Panc1 (cell line): ENCODE results near the gene PARM1. TPM values are rescaled to one million over a fixed set of nuclear protein-coding genes. Genes with fewer than 3 reads are reported as not detected.

Experiments used
- ATAC-seq: fragments of 200-7000 bp; cut with Tn5 transposase; 2 replicates; pipeline ENCODE4 v1.9.1; 2020; ENCODE audit warnings: mild to moderate bottlenecking, moderate library complexity
- BruUV-seq: library from RNA; stranded (reverse); fragments of 400-500 nt; replicated peaks from 2 replicates; lab custom pipeline; 2021; lab: Mats Ljungman, UMichigan
- CTCF ChIA-PET: fragments of 300-600 bp; sonication (Branson Sonifier 250); formaldehyde crosslinking; loops from one replicate; lab custom pipeline; 2022; ENCODE audit warnings: antibody characterized with exemption; lab: Charles Lee
- POLR2A ChIA-PET: fragments of 300-600 bp; sonication (Branson Sonifier 250); formaldehyde crosslinking; loops from one replicate; lab custom pipeline; 2022; ENCODE audit warnings: antibody characterized with exemption; lab: Charles Lee
- DNase-seq: peaks from one replicate; pipeline ENCODE4 v3.0.0-alpha.2; 2010; ENCODE audit warnings: low read depth, low spot score
- H3K27ac ChIP-seq: 2 replicates; pipeline ENCODE4 v1.5.1; 2011; ENCODE audit warnings: mild to moderate bottlenecking, low read length, inconsistent platforms
- H3K27me3 ChIP-seq: fragments of 200-500 bp; sonication (Bioruptor generic); 2 replicates; pipeline ENCODE4 v1.6.0; 2014; ENCODE audit warnings: low read length, inconsistent platforms; ENCODE audit not compliant: control insufficient read depth, insufficient read depth
- H3K36me3 ChIP-seq: fragments of 200-500 bp; sonication (Bioruptor generic); 2 replicates; pipeline ENCODE4 v1.5.1; 2014; ENCODE audit warnings: inconsistent platforms, mild to moderate bottlenecking, low read length, moderate library complexity; ENCODE audit not compliant: control insufficient read depth, insufficient read depth
- H3K4me1 ChIP-seq: 2 replicates; pipeline ENCODE4 v1.5.1; 2011; ENCODE audit warnings: inconsistent platforms, mild to moderate bottlenecking, low read length, moderate library complexity; ENCODE audit not compliant: control insufficient read depth, insufficient read depth
- H3K4me3 ChIP-seq, 2 experiments: 2 replicates each; pipeline ENCODE4 v1.5.1; 2011 to 2012; ENCODE audit warnings: low read depth in 2 of 2, low read length in 2 of 2, mild to moderate bottlenecking in 2 of 2, inconsistent platforms in 1 of 2, moderate library complexity in 1 of 2
- H3K9me3 ChIP-seq: fragments of 200-500 bp; sonication (Bioruptor generic); 2 replicates; pipeline ENCODE4 v1.5.1; 2014; ENCODE audit warnings: low read depth, mild to moderate bottlenecking, inconsistent platforms, low read length, moderate library complexity; ENCODE audit not compliant: control insufficient read depth, insufficient read depth
- POLR2AphosphoS5 ChIP-seq: IDR thresholded peaks from 2 replicates; pipeline ENCODE4 v1.6.1; 2012; ENCODE audit warnings: mild to moderate bottlenecking, low read depth, low read length, moderate library complexity
- SIN3A ChIP-seq: IDR thresholded peaks from 2 replicates; pipeline ENCODE4 v1.6.1; 2012; ENCODE audit warnings: low read depth, mild to moderate bottlenecking, low read length, moderate library complexity, borderline replicate concordance; ENCODE audit not compliant: insufficient read depth
- TCF7L2 ChIP-seq: IDR thresholded peaks from 2 replicates; pipeline ENCODE4 v1.6.1; 2011; ENCODE audit warnings: mild to moderate bottlenecking, low read depth, low read length, inconsistent platforms
- in situ Hi-C: cut with HindIII; loops from 2 replicates; pipeline ENCODE4 v1.10.0; 2016; ENCODE audit warnings: low sequenced_read_pairs, low pct_unique_long_range_greater_than_20kb
- intact Hi-C: fragments of 100-400 bp; cut with micrococcal nuclease; formaldehyde crosslinking; loops from one replicate; pipeline ENCODE4 v1.10.0; 2022; ENCODE audit not compliant: unreplicated experiment
- total RNA-seq: library from RNA; stranded (reverse); gene quantifications from one replicate; pipeline ENCODE4 v1.2.1, GENCODE V29; 2021; ENCODE audit not compliant: unreplicated experiment
- TF ChIP-seq, protein P1 (sequence below), 2 experiments: IDR thresholded peaks; 2 replicates each; pipeline ENCODE4 v1.6.1; 2011 to 2012; ENCODE audit warnings: low read depth in 2 of 2, control low read depth in 1 of 2, low read length in 1 of 2, mild to moderate bottlenecking in 1 of 2, moderate library complexity in 1 of 2; ENCODE audit not compliant: insufficient read depth in 1 of 2
- TF ChIP-seq, protein P2 (sequence below): fragments of 450-650 bp; IDR thresholded peaks from 2 replicates; pipeline ENCODE4 v1.5.1; 2017; ENCODE audit warnings: mild to moderate bottlenecking

Gene PARM1
- total RNA-seq, 1 experiment from 2014 or later: 0.21 TPM

- no peaks in the 10 kb centered on the region for H3K4me1 ChIP-seq
- TF ChIP-seq, protein P1, sequence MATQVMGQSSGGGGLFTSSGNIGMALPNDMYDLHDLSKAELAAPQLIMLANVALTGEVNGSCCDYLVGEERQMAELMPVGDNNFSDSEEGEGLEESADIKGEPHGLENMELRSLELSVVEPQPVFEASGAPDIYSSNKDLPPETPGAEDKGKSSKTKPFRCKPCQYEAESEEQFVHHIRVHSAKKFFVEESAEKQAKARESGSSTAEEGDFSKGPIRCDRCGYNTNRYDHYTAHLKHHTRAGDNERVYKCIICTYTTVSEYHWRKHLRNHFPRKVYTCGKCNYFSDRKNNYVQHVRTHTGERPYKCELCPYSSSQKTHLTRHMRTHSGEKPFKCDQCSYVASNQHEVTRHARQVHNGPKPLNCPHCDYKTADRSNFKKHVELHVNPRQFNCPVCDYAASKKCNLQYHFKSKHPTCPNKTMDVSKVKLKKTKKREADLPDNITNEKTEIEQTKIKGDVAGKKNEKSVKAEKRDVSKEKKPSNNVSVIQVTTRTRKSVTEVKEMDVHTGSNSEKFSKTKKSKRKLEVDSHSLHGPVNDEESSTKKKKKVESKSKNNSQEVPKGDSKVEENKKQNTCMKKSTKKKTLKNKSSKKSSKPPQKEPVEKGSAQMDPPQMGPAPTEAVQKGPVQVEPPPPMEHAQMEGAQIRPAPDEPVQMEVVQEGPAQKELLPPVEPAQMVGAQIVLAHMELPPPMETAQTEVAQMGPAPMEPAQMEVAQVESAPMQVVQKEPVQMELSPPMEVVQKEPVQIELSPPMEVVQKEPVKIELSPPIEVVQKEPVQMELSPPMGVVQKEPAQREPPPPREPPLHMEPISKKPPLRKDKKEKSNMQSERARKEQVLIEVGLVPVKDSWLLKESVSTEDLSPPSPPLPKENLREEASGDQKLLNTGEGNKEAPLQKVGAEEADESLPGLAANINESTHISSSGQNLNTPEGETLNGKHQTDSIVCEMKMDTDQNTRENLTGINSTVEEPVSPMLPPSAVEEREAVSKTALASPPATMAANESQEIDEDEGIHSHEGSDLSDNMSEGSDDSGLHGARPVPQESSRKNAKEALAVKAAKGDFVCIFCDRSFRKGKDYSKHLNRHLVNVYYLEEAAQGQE (IDR thresholded peaks at IDR 0.05; ENCODE audit: insufficient read depth in 1 of 2, low read depth in 2 of 2, low read length in 1 of 2): no peak
- TF ChIP-seq POLR2AphosphoS5 (no peak), TCF7L2 (no peak), SIN3A (no peak)
- TF ChIP-seq, protein P2, sequence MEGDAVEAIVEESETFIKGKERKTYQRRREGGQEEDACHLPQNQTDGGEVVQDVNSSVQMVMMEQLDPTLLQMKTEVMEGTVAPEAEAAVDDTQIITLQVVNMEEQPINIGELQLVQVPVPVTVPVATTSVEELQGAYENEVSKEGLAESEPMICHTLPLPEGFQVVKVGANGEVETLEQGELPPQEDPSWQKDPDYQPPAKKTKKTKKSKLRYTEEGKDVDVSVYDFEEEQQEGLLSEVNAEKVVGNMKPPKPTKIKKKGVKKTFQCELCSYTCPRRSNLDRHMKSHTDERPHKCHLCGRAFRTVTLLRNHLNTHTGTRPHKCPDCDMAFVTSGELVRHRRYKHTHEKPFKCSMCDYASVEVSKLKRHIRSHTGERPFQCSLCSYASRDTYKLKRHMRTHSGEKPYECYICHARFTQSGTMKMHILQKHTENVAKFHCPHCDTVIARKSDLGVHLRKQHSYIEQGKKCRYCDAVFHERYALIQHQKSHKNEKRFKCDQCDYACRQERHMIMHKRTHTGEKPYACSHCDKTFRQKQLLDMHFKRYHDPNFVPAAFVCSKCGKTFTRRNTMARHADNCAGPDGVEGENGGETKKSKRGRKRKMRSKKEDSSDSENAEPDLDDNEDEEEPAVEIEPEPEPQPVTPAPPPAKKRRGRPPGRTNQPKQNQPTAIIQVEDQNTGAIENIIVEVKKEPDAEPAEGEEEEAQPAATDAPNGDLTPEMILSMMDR: no peak
- H3K9me3 ChIP-seq: no peaks in the 10 kb centered on the region
- intact Hi-C loops (loop anchor here (1.0 kb wide), 1 partner anchor 13 kb away; no protein-coding TSS in a partner anchor), in situ Hi-C loops (no loop called here)
- POLR2A ChIA-PET: no interaction called here
- CTCF ChIA-PET: no interaction called here
- H3K4me3 ChIP-seq: no peak overlapping the region
- H3K36me3 ChIP-seq: no peaks in the 10 kb centered on the region
- no peak overlapping the region for H3K27ac ChIP-seq
- ATAC-seq (no peak), DNase-seq (no peak)
- no TSS peak for BruUV-seq
- H3K27me3 ChIP-seq: no peaks in the 10 kb centered on the region
Measured at GRCh38 chr4:74950882-74951281, 18.0 kb downstream of the PARM1 start.

GRCh38 chr4:74953647-74954046 lies 20.7 kb downstream of the PARM1 start:
- Histone ChIP-seq H3K27ac (no peak overlapping the region), H3K36me3 (no peaks in the 10 kb centered on the region), H3K4me3 (no peak overlapping the region), H3K27me3 (no peaks in the 10 kb centered on the region), H3K9me3 (no peaks in the 10 kb centered on the region), H3K4me1 (no peaks in the 10 kb centered on the region)
- no peak for DNase-seq
- ChIA-PET CTCF (no interaction called here), POLR2A (no interaction called here)
- no TSS peak for BruUV-seq
- in situ Hi-C loops (no loop called here), intact Hi-C loops (no loop called here)
- TF ChIP-seq POLR2AphosphoS5: no peak
- no peak for TF ChIP-seq SIN3A
- TF ChIP-seq, protein P2: no peak
- TF ChIP-seq TCF7L2: no peak
- TF ChIP-seq, protein P1 (IDR thresholded peaks at IDR 0.05; ENCODE audit: insufficient read depth in 1 of 2, low read depth in 2 of 2, low read length in 1 of 2): no peak
- ATAC-seq: no peak
